Aorta (tissue), 5 donors: Measurements from ENCODE around the gene DDX10. TPM values are rescaled to one million over a fixed set of nuclear protein-coding genes. Genes with fewer than 3 reads are reported as not detected.

Source experiments
- ATAC-seq: fragments of 200-7000 bp; cut with Tn5 transposase; one replicate; pipeline ENCODE4 v1.9.1; 2022; ENCODE audit warnings: moderate library complexity; ENCODE audit not compliant: low FRiP score
- DNase-seq, 2 donors: peaks; one replicate each; pipeline ENCODE4 v3.0.0-alpha.2; 2020
- H3K27ac ChIP-seq, 2 donors: one replicate each; pipeline ENCODE4 v1.5.1; 2013; ENCODE audit warnings: low read length in 2 of 2, mild to moderate bottlenecking in 2 of 2, moderate library complexity in 2 of 2, control low read depth in 1 of 2, inconsistent platforms in 1 of 2, low read depth in 1 of 2
- H3K27me3 ChIP-seq, 2 donors: one replicate each; pipeline ENCODE4 v1.6.1; 2013; ENCODE audit warnings: control low read depth in 1 of 2, low read length in 1 of 2, mild to moderate bottlenecking in 1 of 2, moderate library complexity in 1 of 2; ENCODE audit not compliant: insufficient read depth in 2 of 2, control insufficient read depth in 1 of 2
- H3K36me3 ChIP-seq, 2 donors: one replicate each; pipeline ENCODE4 v1.6.1; 2013; ENCODE audit warnings: control low read depth in 1 of 2, low read length in 1 of 2, mild to moderate bottlenecking in 1 of 2; ENCODE audit not compliant: insufficient read depth in 2 of 2, control insufficient read depth in 1 of 2
- H3K4me1 ChIP-seq, 2 donors: one replicate each; pipeline ENCODE4 v1.6.1; 2013; ENCODE audit warnings: low read length in 2 of 2, control low read depth in 1 of 2, mild to moderate bottlenecking in 1 of 2, moderate library complexity in 1 of 2; ENCODE audit not compliant: insufficient read depth in 2 of 2, control insufficient read depth in 1 of 2
- H3K4me3 ChIP-seq, 2 donors: one replicate each; pipeline ENCODE4 v1.5.1; 2013; ENCODE audit warnings: low read length in 2 of 2, control low read depth in 1 of 2, mild to moderate bottlenecking in 1 of 2
- H3K9me3 ChIP-seq: one replicate; pipeline ENCODE4 v1.6.1; 2013; ENCODE audit warnings: mild to moderate bottlenecking, low read length; ENCODE audit not compliant: control insufficient read depth
- WGBS, 2 donors: extraction: QIAGEN DNeasy Blood & Tissue Kit; methylation state at CpG; one replicate each; pipeline ENCODE4 v1.1.7; 2013; 5-methylcytosine and 5-hydroxymethylcytosine counted together
- intact Hi-C, 2 donors: fragments of 100-400 bp; cut with DNase I; formaldehyde crosslinking; loops; one replicate each; pipeline versions ENCODE4 v1.14.2 to v1.15.0; 2022
- polyA plus RNA-seq, 2 donors: library from polyadenylated mRNA; stranded (reverse); fragments of 200-250 nt; gene quantifications; one replicate each; pipeline ENCODE4 v1.2.3, GENCODE V29; 2013
- total RNA-seq, 2 donors: library from RNA; stranded (reverse); fragmentation: NEBNext Ultra II Directional; extraction: Animal tissue kit (Norgen Biotek cat#: 25700); gene quantifications; one replicate each; pipeline ENCODE4 v1.2.1, GENCODE V29; 2021
- donor health status: healthy with polysubstance abuse.
- donor health status: Bipolar disorder and iron deficiency.
- donor health status: DM: no; HTN: no; CAD: no.
- donor health status: DM: no; HTN: no; CAD: no.
- donor health status: DM: yes; HTN: yes; CAD: no.

DDX10 gene
- total and polyA plus RNA-seq, 4 donors, result 9.3 to 24.2 (median 15.3) TPM

DNA sequence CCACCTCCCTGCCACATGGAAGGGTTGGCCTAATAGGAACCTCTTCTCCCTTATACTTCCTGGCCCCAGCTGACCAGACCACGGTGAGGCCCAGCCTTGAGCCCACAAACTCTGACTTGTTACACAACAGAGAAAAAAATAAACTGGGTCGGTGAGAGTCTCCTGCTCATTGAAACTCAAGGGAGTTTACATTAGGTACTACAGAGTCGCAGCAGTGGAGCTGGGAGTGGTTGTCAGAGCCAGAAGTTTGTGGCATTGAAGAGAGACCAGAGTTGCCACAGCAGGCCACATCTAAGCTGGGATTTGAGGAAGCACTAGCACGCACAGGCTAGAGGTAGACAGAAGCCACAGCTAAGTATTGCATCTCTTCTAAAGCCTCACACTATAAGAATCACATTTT lies 296.2 kb downstream of the DDX10 start:
- Histone ChIP-seq H3K36me3 (no peaks in the 10 kb centered on the region), H3K9me3 (no peaks in the 10 kb centered on the region), H3K4me1 (no peaks in the 10 kb centered on the region), H3K27me3 (no peaks in the 10 kb centered on the region), H3K4me3 (no peak overlapping the region), H3K27ac (no peak overlapping the region)
- WGBS, 2 donors, result 66 to 68% methylated on average over 4 of the region's 4 CpGs
- intact Hi-C loops, result no loop called here
- DNase-seq (no peak), ATAC-seq (no peak)

DNA sequence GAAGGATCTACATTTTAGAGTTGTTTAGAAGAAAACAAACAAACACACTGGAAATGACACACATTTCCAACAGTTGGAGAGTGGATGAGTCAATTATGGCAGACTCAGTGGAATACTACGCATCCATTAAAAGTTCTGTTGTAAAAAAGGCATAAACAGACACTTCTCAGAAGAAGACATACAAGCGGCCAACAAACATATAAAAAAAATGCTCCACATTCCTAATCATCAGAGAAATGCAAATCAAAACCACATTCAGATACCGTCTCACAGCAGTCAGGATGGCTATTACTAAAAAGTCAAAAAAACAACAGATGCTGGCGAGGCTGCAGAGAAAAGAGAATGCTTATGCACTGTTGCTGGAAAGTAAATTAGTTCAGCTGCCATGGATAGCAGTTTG lies 298.2 kb downstream of the DDX10 start:
- intact Hi-C loops, result no loop called here
- H3K4me3 ChIP-seq, result no peak overlapping the region
- ATAC-seq, result no peak
- no peak overlapping the region for H3K27ac ChIP-seq
- no peaks in the 10 kb centered on the region for H3K27me3 ChIP-seq
- no peaks in the 10 kb centered on the region for H3K9me3 ChIP-seq
- H3K36me3 ChIP-seq, result no peaks in the 10 kb centered on the region
- WGBS, 2 donors, result 95 to 98% methylated on average over 4 of the region's 4 CpGs
- H3K4me1 ChIP-seq, result peaks cover 0 to 2% of the 10 kb centered on the region in 2 donors
- DNase-seq, result no peak

DNA sequence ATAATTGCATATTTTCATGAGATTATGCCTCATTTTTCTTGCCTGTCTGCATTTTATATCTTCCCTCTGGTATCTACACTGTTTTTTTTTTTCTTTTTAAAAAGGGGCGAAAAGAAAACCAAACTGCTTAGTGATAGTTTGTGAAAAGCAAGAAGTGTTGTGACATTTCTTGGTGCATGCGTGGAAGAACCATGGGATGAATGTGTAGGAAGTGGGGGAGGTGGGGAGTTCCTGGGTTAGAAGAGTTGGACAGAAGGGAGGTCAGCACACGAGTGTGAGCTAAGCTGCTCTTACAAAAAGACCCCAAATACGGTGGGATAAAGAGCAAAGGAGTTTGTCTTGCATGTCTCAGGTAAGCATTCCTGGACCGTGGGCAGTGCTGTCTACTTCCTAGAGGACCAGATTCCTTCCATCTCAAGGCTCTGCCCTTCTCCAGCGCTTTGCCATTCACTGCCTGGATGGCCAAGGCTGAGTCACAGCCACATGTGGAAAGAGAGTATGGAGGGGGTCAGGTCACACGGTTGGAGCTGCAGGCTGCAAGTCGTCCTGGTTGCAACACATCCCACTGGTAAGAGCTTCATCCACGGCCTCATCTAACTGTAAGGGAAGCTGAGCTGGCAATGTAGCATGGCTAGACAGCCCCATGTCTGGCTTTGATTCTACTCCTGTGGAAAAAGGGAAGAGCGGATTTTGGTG lies 300.6 kb downstream of the DDX10 start:
- Histone ChIP-seq H3K36me3 (no peaks in the 10 kb centered on the region), H3K4me1 (peaks cover 0 to 2% of the 10 kb centered on the region in 2 donors), H3K4me3 (no peak overlapping the region), H3K27ac (no peak overlapping the region), H3K9me3 (no peaks in the 10 kb centered on the region), H3K27me3 (no peaks in the 10 kb centered on the region)
- ATAC-seq (peak; percentile 9), DNase-seq (no peak)
- intact Hi-C loops, result no loop called here
- WGBS, 2 donors, result 79 to 84% methylated on average over 10 of the region's 10 CpGs

DNA sequence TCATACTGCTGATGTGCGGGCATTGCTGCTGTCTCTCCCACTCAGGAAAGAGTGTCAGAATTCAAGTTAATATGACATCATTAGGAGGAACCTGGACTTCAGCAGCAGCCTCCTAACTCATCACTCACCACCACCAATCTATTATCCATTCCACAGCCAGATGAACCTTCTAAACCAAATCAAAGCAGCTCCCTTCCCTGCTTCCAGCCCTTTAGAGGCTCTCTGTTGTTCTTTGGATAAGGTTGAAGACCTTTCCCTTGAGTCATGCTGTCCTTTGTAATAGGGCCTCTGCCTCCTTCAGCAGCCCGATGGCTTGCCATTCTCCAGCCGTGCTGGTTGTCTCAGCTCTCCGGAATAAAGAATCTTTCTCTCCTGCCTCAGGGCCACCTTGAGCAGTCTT lies 301.3 kb downstream of the DDX10 start:
- peaks cover 0 to 2% of the 10 kb centered on the region in 2 donors for H3K4me1 ChIP-seq
- no peak overlapping the region for H3K27ac ChIP-seq
- H3K27me3 ChIP-seq, result no peaks in the 10 kb centered on the region
- H3K36me3 ChIP-seq, result no peaks in the 10 kb centered on the region
- intact Hi-C loops, result no loop called here
- no peak overlapping the region for H3K4me3 ChIP-seq
- DNase-seq (no peak), ATAC-seq (no peak)
- 95 to 97% methylated on average over 4 of the region's 4 CpGs for WGBS, 2 donors
- no peaks in the 10 kb centered on the region for H3K9me3 ChIP-seq

DNA sequence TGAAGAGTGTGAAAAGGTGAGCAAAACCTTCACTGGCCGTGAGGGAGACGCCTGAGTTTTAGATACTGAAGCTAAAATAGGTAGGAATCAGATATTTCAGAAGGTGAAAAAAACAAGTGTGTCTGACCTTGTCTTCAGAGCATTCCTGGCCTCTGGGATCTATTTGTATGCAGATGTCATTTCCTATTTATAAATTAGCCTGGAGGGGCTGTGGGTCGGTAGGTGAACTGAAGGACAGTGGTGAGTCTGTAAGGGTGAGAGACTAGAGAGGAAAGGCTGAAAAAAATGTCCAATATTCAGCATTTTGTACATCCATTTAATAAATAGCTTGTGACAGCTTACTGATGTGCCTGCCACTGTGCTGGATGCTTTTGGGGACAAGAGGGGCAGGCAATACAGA lies 302.1 kb downstream of the DDX10 start:
- H3K9me3 ChIP-seq, result no peaks in the 10 kb centered on the region
- H3K27me3 ChIP-seq, result no peaks in the 10 kb centered on the region
- no peak overlapping the region for H3K27ac ChIP-seq
- intact Hi-C loops, result no loop called here
- no peaks in the 10 kb centered on the region for H3K36me3 ChIP-seq
- ATAC-seq (no peak), DNase-seq (no peak)
- H3K4me1 ChIP-seq, result peaks cover 0 to 2% of the 10 kb centered on the region in 2 donors
- WGBS, 2 donors, result 47 to 50% methylated on average over 3 of the region's 3 CpGs
- H3K4me3 ChIP-seq, result no peak overlapping the region

DNA sequence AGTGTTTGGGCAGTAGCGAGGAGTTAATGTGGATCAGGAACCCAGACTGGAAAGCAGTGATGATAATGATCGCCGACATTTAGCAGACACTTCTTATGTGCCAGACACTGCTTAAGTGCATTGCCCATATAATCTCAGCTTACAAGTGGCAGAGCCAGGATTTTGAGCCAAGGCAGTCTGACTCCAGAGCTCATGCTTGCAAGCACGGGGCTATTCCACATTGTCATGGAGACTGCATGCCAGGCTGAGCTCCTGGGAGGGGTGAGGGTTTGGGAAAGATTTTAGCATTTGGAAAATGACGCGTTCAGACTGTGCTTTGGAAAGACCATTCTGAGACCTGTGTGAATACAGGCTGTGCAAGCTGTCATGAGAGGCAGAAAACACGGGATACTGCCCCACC lies 302.7 kb downstream of the DDX10 start:
- no peaks in the 10 kb centered on the region for H3K9me3 ChIP-seq
- ATAC-seq (peak; percentile 70), DNase-seq (peak in 1 of 2 donors; percentile 69)
- peaks cover 0 to 2% of the 10 kb centered on the region in 2 donors for H3K4me1 ChIP-seq
- intact Hi-C loops, result no loop called here
- no peaks in the 10 kb centered on the region for H3K36me3 ChIP-seq
- H3K27me3 ChIP-seq, result no peaks in the 10 kb centered on the region
- no peak overlapping the region for H3K4me3 ChIP-seq
- peak overlapping the region in 1 of 2 donors; percentile 19 for H3K27ac ChIP-seq
- WGBS, 2 donors, result 5 to 6% methylated on average over 7 of the region's 7 CpGs

DNA sequence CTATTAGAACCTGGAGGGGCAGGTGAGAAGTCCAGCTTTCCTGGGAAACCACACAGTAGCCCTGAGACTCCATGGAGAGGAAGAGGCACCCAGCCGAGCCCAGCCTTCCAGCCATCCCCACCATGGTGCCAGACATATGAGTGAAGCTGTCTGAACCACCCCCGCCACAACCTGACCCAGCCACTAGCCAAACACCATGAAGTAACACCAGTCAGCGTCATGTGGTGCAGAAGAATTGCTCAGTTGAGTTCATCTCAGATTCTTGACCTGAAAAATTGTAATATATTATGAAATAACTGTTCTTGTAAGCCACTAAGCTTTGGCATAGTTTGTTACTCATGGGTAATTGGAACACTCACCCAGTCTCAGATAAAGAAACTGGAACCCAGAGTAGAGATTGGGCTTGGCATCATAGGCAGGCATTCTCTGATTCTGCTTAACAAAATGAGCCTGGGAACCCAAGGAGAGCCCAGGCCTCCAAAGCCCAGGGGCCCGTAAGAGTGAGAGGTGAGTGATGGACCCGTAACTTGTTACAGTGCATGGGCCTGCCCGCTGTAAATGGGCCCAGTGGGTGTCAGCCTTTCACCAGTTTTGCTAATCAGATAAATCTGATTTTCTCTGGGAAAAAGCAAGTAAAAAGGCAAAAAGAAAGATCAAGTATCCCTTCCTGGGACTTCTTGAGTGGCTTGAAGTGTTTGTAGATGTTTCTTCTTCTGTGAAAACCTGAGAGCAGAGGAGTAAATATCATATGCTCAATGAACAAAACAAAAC lies 305.5 kb downstream of the DDX10 start:
- H3K27me3 ChIP-seq, result no peaks in the 10 kb centered on the region
- no peak overlapping the region for H3K4me3 ChIP-seq
- peaks cover 0 to 2% of the 10 kb centered on the region in 2 donors for H3K4me1 ChIP-seq
- 78 to 86% methylated on average over 6 of the region's 6 CpGs for WGBS, 2 donors
- intact Hi-C loops, result no loop called here
- DNase-seq (no peak), ATAC-seq (no peak)
- H3K36me3 ChIP-seq, result no peaks in the 10 kb centered on the region
- H3K27ac ChIP-seq, result no peak overlapping the region
- H3K9me3 ChIP-seq, result no peaks in the 10 kb centered on the region

DNA sequence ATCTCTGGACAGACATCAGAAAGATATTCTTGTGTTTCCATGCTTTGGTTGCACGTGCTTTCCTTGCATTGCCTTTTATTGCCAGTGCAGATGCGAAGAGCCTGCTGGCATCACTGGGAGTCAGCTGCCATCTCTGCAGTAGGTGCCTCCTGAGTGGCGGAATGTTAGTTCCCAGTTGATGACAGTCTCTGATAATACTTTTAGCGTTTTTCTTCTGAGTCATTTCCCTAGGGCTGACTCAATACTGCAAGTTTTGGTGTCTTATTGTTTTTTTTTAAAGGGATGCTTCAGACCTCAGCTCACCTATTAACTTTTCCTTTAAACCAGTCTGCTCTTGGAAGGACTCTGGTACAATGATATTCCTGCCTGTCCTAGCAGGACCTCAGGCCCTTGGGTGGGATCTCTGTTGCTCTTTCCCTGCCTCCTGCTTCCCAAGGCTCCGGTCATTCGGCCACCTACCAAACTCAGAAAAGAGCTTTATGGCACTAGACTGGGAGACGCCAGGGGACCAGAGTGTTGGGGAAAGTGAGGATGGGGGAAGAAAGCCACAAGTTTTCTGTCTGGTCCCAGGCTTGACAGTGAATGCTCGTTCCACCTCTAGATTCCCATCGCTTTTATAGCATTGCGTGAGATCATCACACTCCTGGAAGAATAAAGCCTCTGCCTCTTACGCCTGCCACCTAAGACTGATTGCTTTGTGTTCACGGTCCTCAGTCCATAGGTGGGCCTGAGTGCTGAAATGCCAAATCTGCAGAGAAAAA lies 308.7 kb downstream of the DDX10 start:
- intact Hi-C loops, result no loop called here
- ATAC-seq (no peak), DNase-seq (no peak)
- no peaks in the 10 kb centered on the region for H3K36me3 ChIP-seq
- H3K27ac ChIP-seq, result no peak overlapping the region
- no peaks in the 10 kb centered on the region for H3K4me1 ChIP-seq
- WGBS, 2 donors, result 85% methylated on average over 12 of the region's 12 CpGs
- H3K27me3 ChIP-seq, result no peaks in the 10 kb centered on the region
- H3K4me3 ChIP-seq, result no peak overlapping the region
- H3K9me3 ChIP-seq, result peaks cover 2% of the 10 kb centered on the region
